HCT116 (cell line): Measurements from ENCODE around the gene BORCS5. TPM values are rescaled to one million over a fixed set of nuclear protein-coding genes. Genes with fewer than 3 reads are reported as not detected.
A peak's percentile ranks its signal among the peaks of the same experiment; 100 is the strongest.

Experiments
- ATAC-seq: fragments of 200-7000 bp; cut with Tn5 transposase; 2 replicates; pipeline ENCODE4 v1.9.1; 2020; ENCODE audit warnings: mild to moderate bottlenecking, moderate library complexity
- BruUV-seq: library from RNA; stranded (reverse); fragments of 400-500 nt; replicated peaks from 2 replicates; lab custom pipeline; 2021; lab: Mats Ljungman, UMichigan
- CTCF ChIA-PET: fragments of 300-600 bp; sonication (Branson Sonifier 250); formaldehyde crosslinking; loops from one replicate; lab custom pipeline; 2021; ENCODE audit warnings: antibody characterized with exemption; lab: Charles Lee
- POLR2A ChIA-PET: fragments of 300-600, 350-600 bp; sonication (Branson Sonifier 250); formaldehyde crosslinking; loops from one replicate; lab custom pipeline; 2021; ENCODE audit warnings: antibody characterized with exemption; lab: Charles Lee
- RAD21 ChIA-PET, 2 experiments: fragments of 300-600 bp; sonication (Branson Sonifier 250); formaldehyde crosslinking; loops; one replicate each; lab custom pipeline; 2023; ENCODE audit warnings: low total read pairs in 2 of 2; ENCODE audit not compliant: uncharacterized antibody in 2 of 2, unreplicated experiment in 2 of 2, low non-redundant PET in 1 of 2; lab: Charles Lee
- DNase-seq: peaks from one replicate; pipeline ENCODE4 v3.0.0-alpha.2; 2010; ENCODE audit warnings: low read depth, low spot score
- H2AFZ ChIP-seq: fragments of 200-600 bp; shearing (Covaris generic), sonication (generic); 2 replicates; pipeline ENCODE4 v1.6.1; 2017; ENCODE audit warnings: low read depth, mixed run types, mixed read lengths, antibody characterized with exemption, low read length; ENCODE audit not compliant: poor library complexity, severe bottlenecking
- H3K27ac ChIP-seq: 2 replicates; pipeline ENCODE4 v1.5.1; 2012; ENCODE audit warnings: low read depth, low read length
- H3K27me3 ChIP-seq: fragments of 200-600 bp; sonication (generic); 2 replicates; pipeline ENCODE4 v1.6.1; 2016; ENCODE audit warnings: mixed run types, low read length, mixed read lengths; ENCODE audit not compliant: insufficient read depth
- H3K36me3 ChIP-seq, 2 experiments: fragments of 200-500 bp in 1 of 2; fragments of 200-600 bp in 1 of 2; sonication (Bioruptor generic) in 1 of 2; sonication (generic) in 1 of 2; 2 replicates each; pipeline versions ENCODE4 v1.5.1 to v1.6.1; 2014 to 2016; ENCODE audit warnings: low read length in 2 of 2, inconsistent platforms in 1 of 2, mixed read lengths in 1 of 2, mixed run types in 1 of 2; ENCODE audit not compliant: insufficient read depth in 2 of 2, control insufficient read depth in 1 of 2
- H3K4me1 ChIP-seq, 2 experiments: fragments of 200-600 bp in 1 of 2; sonication (generic) in 1 of 2; 2 replicates each; pipeline versions ENCODE4 v1.5.1 to v1.6.1; 2012 to 2017; ENCODE audit warnings: low read length in 2 of 2, inconsistent platforms in 1 of 2, mild to moderate bottlenecking in 1 of 2, mixed read lengths in 1 of 2, mixed run types in 1 of 2, moderate library complexity in 1 of 2; ENCODE audit not compliant: insufficient read depth in 2 of 2, control insufficient read depth in 1 of 2
- H3K4me2 ChIP-seq: fragments of 200-600 bp; sonication (generic); 2 replicates; pipeline ENCODE4 v1.6.1; 2017; ENCODE audit warnings: mixed run types, low read length, mixed read lengths
- H3K4me3 ChIP-seq, 2 experiments: fragments of 200-600 bp in 1 of 2; sonication (generic) in 1 of 2; replicated peaks in 1 of 2; 2 replicates each; pipeline ENCODE4 v1.5.1; 2011 to 2016; ENCODE audit warnings: low read length in 2 of 2, control low read depth in 1 of 2, low read depth in 1 of 2, mild to moderate bottlenecking in 1 of 2, mixed read lengths in 1 of 2, mixed run types in 1 of 2
- H3K79me2 ChIP-seq: fragments of 200-600 bp; sonication (generic); 2 replicates; pipeline ENCODE4 v1.6.1; 2017; ENCODE audit warnings: mild to moderate bottlenecking, mixed run types, low read length, moderate library complexity, mixed read lengths; ENCODE audit not compliant: insufficient read depth
- H3K9ac ChIP-seq: fragments of 200-600 bp; sonication (generic); 2 replicates; pipeline ENCODE4 v1.6.1; 2016; ENCODE audit warnings: low read length, mixed read lengths
- H3K9me2 ChIP-seq: fragments of 200-600 bp; sonication (generic), shearing (Covaris generic); 2 replicates; pipeline ENCODE4 v1.6.1; 2017; ENCODE audit warnings: mixed run types, mild to moderate bottlenecking, moderate library complexity; ENCODE audit not compliant: insufficient read depth
- H3K9me3 ChIP-seq, 2 experiments: fragments of 200-500 bp in 1 of 2; fragments of 200-600 bp in 1 of 2; sonication (Bioruptor generic) in 1 of 2; sonication (generic) in 1 of 2; 2 replicates each; pipeline ENCODE4 v1.6.1; 2014 to 2017; ENCODE audit warnings: low read length in 2 of 2, mixed read lengths in 2 of 2, inconsistent platforms in 1 of 2, low read depth in 1 of 2, mild to moderate bottlenecking in 1 of 2, mixed run types in 1 of 2, moderate library complexity in 1 of 2; ENCODE audit not compliant: control insufficient read depth in 1 of 2, insufficient read depth in 1 of 2
- H4K20me1 ChIP-seq: fragments of 200-600 bp; sonication (generic), shearing (Covaris generic); 2 replicates; pipeline ENCODE4 v1.6.1; 2017; ENCODE audit warnings: mixed run types, mild to moderate bottlenecking, moderate library complexity; ENCODE audit not compliant: insufficient read depth
- CTCF ChIP-seq, 3 experiments: fragments of 200-600 bp in 1 of 3; sonication (generic) in 1 of 3; IDR thresholded peaks in 2 of 3; conservative IDR thresholded peaks in 1 of 3; 2 replicates each; pipeline ENCODE4 v1.5.1; 2012 to 2017; ENCODE audit warnings: low read depth in 2 of 3, low read length in 2 of 3, antibody characterized with exemption in 1 of 3, borderline replicate concordance in 1 of 3, control low read depth in 1 of 3, mild to moderate bottlenecking in 1 of 3, mixed read lengths in 1 of 3, mixed run types in 1 of 3, moderate library complexity in 1 of 3; ENCODE audit not compliant: insufficient read depth in 1 of 3
- EGR1 ChIP-seq: IDR thresholded peaks from 2 replicates; pipeline ENCODE4 v1.6.1; 2012; ENCODE audit warnings: low read depth
- ELF1 ChIP-seq: IDR thresholded peaks from 2 replicates; pipeline ENCODE4 v1.6.1; 2012; ENCODE audit warnings: low read depth, borderline replicate concordance
- JUND ChIP-seq: IDR thresholded peaks from 2 replicates; pipeline ENCODE4 v1.6.1; 2012
- SP1 ChIP-seq: IDR thresholded peaks from 2 replicates; pipeline ENCODE4 v1.6.1; 2012; ENCODE audit warnings: low read depth
- YY1 ChIP-seq: IDR thresholded peaks from 2 replicates; pipeline ENCODE4 v1.6.1; 2011; ENCODE audit warnings: low read length, low read depth, moderate library complexity, mild to moderate bottlenecking; ENCODE audit not compliant: insufficient replicate concordance; ENCODE audit errors: extremely low read depth
- ZNF274 ChIP-seq: fragments of 200-500 bp; sonication (Bioruptor generic); IDR thresholded peaks from 2 replicates; pipeline ENCODE4 v1.6.1; 2014; ENCODE audit warnings: mild to moderate bottlenecking, low read depth, low read length, inconsistent platforms
- intact Hi-C: fragments of 100-400 bp; cut with micrococcal nuclease; formaldehyde crosslinking; loops from 2 replicates; pipeline ENCODE4 v1.10.0; 2022
- total RNA-seq: library from RNA; stranded (reverse); gene quantifications from one replicate; pipeline ENCODE4 v1.2.1, GENCODE V29; 2021; ENCODE audit not compliant: unreplicated experiment

Gene BORCS5
- total RNA-seq, 1 experiment from 2014 or later = 8.7 TPM

DNA sequence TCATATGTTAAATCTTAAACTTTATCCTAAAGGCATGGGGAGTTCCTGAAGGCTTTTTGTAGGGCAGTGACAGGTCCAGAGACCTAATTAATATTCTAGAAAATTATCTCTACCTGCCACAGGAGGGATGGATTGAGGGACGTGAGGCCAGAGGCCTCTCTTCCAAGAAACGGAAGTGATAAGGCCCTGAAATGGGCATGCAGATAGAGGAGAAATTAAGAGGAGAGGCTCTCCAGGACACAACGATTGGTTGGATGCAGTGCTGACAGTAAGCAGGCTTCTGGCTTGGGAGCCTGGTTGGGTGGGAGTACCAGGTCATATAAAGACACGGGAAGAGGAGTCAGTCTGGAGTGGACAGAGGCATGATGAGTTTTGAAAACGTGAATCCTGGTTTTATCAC lies 3.1 kb upstream of the BORCS5 start (continued):
- TF ChIP-seq CTCF (IDR thresholded peaks at IDR 0.05 in 2 of 3, conservative IDR thresholded peaks at IDR 0.05 in 1 of 3; ENCODE audit: borderline replicate concordance in 1 of 3, insufficient read depth in 1 of 3, low read depth in 2 of 3, low read length in 2 of 3) (no peak), YY1 (no peak), EGR1 (no peak), ELF1 (no peak), JUND (no peak)

- Histone ChIP-seq H3K27me3 (no peaks in the 10 kb centered on the region), H3K36me3 (no peaks in the 10 kb centered on the region), H3K79me2 (peaks cover 16% of the 10 kb centered on the region), H3K27ac (peak overlapping the region; percentile 9; the same call in 1 of the 2 replicates), H3K9ac (peak overlapping the region; percentile 87), H3K4me1 (peaks cover 5 to 15% of the 10 kb centered on the region in 2 experiments; a peak in 3 of 4 replicates), H3K4me3 (peak overlapping the region; percentile 90 to 92), H3K9me2 (no peaks in the 10 kb centered on the region), H4K20me1 (no peaks in the 10 kb centered on the region), H2AFZ (peak overlapping the region; percentile 64), H3K9me3 (no peaks in the 10 kb centered on the region), H3K4me2 (peak overlapping the region; percentile 93)
- DNase-seq (no peak), ATAC-seq (no peak)
- TF ChIP-seq JUND (no peak), SP1 (no peak), ZNF274 (no peak)
- intact Hi-C loops = no loop called here
- ChIA-PET CTCF (interaction anchor here (0.7 to 2.0 kb wide), 4 partner anchors 72 to 380 kb away, joined by 3 to 8 read pairs (median 4); no protein-coding TSS in a partner anchor), RAD21 (no interaction called here), POLR2A (interaction anchor here (0.6 to 2.1 kb wide), 10 partner anchors 9 to 381 kb away, joined by 3 to 6 read pairs (median 4); no protein-coding TSS in a partner anchor)
- BruUV-seq = TSS peak; percentile 94
These were observed 397 bp upstream of the BORCS5 start for GRCh38 chr12:12356467-12356895.
